ENCODE results near the gene FEM1B.

Gene FEM1B

DNA sequence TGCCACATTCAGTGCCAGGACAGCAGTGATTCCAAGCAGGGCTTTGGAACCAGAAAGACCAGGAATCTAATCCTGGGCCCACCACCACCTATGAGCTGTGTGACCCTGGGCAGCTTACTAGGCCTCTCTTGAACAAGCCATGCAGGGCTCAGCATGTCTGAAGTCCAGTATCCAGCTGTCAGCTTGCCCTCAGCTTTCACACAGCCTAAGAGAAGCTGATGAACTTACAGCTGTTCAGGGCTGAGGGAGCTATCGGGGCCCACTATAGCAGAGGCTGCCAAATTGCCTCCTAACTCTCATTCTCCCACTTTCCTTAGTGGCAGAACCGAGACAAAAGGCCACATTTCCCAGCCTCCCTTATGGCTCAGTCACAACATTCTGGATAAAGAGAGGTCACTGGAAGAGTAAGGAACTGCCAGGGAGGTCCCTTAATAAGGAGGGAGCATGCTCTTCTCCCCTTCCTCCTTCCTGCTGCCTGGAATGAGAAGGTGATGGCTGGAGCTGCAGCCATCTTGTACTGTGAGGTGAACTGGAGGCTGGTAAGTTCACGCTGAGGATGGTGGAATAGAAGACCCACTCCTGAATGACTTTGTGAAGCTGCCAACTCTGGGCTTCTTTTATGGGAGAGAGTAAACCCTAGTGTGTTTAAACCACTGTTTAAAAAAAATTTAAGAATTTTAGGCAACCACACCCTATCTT is 34.5 kb downstream of the FEM1B start:
- H3K4me3 ChIP-seq (ENCODE audit: low read length) = no peak overlapping the region
- no peak for DNase-seq (ENCODE audit: low read depth)
- TF ChIP-seq, protein P1, sequence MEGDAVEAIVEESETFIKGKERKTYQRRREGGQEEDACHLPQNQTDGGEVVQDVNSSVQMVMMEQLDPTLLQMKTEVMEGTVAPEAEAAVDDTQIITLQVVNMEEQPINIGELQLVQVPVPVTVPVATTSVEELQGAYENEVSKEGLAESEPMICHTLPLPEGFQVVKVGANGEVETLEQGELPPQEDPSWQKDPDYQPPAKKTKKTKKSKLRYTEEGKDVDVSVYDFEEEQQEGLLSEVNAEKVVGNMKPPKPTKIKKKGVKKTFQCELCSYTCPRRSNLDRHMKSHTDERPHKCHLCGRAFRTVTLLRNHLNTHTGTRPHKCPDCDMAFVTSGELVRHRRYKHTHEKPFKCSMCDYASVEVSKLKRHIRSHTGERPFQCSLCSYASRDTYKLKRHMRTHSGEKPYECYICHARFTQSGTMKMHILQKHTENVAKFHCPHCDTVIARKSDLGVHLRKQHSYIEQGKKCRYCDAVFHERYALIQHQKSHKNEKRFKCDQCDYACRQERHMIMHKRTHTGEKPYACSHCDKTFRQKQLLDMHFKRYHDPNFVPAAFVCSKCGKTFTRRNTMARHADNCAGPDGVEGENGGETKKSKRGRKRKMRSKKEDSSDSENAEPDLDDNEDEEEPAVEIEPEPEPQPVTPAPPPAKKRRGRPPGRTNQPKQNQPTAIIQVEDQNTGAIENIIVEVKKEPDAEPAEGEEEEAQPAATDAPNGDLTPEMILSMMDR (conservative IDR thresholded peaks at IDR 0.05; ENCODE audit: low read depth, low read length) = no peak

DNA sequence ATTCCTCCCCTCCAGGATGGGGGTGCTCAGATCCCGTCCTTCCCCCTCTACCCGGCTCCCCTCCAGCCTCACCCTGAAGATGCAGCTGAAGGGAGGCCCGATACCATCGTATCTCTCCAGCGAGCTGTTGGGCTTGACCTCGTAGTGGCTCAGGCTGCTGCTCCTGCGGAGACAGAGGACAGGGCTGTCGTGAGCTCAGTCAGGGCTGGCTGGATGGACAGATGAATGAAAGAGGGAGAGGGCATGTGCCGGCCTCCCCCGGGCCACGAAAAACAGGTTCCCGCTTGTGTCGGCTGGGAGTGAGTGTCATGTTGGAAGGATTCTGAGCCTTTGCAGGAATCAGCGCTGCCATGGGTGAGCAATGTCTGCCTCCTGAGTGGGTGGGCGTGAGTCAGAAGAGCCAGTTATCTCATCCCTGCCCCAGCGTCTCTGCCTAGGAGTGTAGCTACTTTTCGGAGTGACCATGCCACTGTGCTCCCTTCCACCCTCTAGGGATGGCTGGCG is 35.2 kb downstream of the FEM1B start:
- no peak overlapping the region for H3K4me3 ChIP-seq (ENCODE audit: low read length)
- TF ChIP-seq, protein P1 (conservative IDR thresholded peaks at IDR 0.05; ENCODE audit: low read depth, low read length) = no peak
- no peak for DNase-seq (ENCODE audit: low read depth)

DNA sequence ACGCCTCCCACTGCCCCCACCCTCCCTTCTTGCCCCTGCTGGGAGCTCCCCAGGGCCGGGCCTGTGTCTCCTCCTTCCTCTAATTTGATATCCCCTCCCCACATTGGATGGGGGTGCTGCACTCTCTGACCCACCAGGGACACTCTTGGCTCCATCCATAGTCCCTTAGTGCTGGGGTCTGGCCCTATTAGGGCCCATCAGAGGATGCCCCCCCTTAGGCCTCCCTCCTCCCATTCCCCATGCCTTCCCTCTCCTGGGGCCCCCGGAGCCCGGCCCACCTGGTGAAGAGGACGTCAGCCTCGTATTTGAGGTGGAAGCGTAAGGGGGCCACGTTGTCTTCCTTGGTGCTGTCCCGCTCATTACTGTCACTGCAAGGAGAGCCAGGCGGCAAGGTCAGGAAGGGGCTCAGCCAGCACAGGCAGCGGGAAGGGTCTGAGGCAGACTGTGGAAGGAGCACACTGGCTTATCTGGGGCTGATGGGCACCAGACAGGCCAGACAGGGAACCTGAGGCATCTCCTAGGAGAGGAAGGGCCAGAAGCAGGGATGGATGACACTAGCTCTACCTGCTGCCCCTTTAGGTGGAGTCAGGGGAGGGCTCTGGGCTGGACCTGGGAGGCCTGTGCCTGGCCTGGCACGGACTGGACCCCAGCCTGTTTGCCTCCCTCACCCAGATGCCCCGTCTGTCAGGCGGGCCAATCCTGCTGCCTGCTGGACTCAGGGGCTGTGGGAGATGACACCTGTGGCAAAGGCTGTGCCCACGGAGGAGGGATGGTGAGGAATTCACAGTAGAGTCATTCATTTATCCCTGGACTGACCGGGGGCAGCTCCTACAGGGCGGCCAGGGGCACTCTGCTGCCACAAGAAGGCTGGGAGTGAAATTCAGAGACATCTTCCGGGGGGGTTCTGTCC is 36.2 kb downstream of the FEM1B start:
- no peak for DNase-seq (ENCODE audit: low read depth)
- no peak overlapping the region for H3K4me3 ChIP-seq (ENCODE audit: low read length)
- TF ChIP-seq, protein P1 (conservative IDR thresholded peaks at IDR 0.05; ENCODE audit: low read depth, low read length) = no peak

DNA sequence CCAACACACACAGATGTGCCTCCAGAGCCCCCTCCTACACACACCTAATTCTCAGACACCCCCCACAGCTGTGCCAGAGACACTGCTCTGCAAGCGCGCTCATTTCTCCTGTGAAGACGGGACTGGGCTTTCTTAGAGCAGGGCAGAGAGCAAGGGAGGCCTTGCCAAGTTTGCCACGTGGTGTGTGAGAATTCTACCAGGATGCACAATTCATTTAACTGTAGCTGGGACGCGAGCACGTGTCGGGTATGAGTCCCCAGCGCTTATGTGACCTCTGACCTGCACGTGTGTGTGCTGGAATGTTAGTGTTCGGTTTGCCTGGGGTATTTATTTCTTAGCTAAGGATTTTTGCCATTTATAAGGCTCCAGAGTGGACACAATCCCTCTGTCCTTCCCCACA is 37.0 kb downstream of the FEM1B start:
- TF ChIP-seq, protein P1 (conservative IDR thresholded peaks at IDR 0.05; ENCODE audit: low read depth, low read length) = no peak
- no peak overlapping the region for H3K4me3 ChIP-seq (ENCODE audit: low read length)

DNA sequence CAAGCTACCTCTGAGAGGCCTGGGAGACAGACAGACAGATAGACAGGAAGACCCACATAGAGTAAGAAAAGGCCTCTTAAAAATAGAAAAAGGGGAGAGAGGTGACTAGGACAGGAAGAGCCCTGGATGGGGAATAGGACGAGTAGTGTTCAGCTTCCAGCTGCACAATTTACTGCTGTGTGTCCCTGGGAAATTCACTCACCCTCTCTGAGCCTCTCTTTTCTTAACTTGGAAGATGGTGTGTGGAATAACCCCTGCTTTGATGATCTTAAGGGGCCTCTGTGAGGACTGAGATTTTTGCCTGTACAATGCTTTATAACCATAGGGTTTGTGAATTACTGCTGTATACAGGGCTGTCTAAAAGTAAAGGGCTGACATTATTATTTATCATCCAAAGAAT is 37.5 kb downstream of the FEM1B start:
- no peak for DNase-seq (ENCODE audit: low read depth)
- TF ChIP-seq, protein P1 (conservative IDR thresholded peaks at IDR 0.05; ENCODE audit: low read depth, low read length) = no peak
- no peak overlapping the region for H3K4me3 ChIP-seq (ENCODE audit: low read length)

More for the DNA sequence above, 37.0 kb downstream of the FEM1B start:
- DNase-seq (ENCODE audit: low read depth) = peak; percentile 34

DNA sequence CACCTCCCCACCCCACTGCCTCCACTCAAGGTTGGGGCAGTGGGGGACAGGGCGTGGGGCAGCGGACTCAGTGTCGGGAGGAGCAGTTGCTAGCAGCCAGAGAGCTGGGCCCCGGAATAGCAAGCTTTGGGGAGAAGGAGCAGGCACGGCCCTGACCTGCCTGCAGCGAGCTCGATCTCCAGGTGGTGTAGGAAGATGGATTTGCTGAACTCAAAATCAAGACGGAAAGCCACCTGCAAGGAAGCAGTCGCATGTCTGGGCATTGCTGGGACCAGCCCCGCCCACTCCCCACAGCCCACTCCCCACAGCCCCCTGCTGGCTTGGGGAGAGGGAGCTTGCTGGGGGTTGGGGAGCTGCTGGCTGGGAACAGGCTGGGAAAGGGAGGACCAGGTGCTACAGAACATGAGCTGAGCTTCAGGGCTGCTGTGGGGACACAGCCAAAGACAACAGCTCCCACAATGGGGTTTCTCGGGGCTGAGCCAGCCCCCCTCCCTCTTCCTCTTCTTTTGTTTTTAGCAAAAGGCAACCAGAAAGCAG is 38.0 kb downstream of the FEM1B start:
- no peak for DNase-seq (ENCODE audit: low read depth)
- no peak overlapping the region for H3K4me3 ChIP-seq (ENCODE audit: low read length)
- TF ChIP-seq, protein P1 (conservative IDR thresholded peaks at IDR 0.05; ENCODE audit: low read depth, low read length) = no peak

Measured in retinal pigment epithelial cell (primary cell).